ENCODE data around the gene SLC12A2. TPM values are rescaled to one million over a fixed set of nuclear protein-coding genes. Genes with fewer than 3 reads are reported as not detected.

The SLC12A2 gene
- total and polyA plus RNA-seq, 9 of the 15 experiments (the other 6 are each of a cell fraction or from before 2014, with no cell fraction given) = 5.1 to 20.3 (median 12.6) TPM

DNA sequence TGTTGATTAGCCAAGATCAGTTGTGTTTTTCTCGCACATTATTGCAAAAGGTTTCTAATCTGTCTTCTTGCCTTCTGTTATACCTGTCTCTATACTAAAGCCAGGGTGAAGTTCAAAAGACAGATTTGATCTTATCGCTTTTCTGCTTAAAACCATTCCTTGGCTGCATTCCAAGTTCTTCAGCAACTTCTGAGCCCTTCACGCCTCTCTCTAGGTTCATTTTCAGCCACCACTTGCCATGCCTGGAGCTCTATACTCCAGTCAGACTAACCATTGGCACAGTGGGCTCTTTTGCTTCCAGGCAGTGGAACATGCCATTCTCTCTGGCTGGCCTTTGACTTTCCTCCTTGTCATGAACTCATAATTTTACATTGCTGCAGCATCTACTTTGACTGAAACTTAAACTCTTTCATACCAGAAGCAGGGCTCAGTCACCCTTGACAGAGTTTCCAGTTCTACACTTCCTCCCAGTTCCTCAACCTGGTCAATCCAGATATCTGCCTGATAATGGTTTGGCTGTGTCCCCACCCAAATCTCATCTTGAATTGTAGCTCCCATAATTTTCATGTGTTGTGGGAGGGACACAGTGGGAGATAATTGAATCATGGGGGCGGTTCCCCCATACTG lies 114.4 kb downstream of the SLC12A2 start:
- H3K79me2 ChIP-seq (ENCODE audit: control insufficient read depth, insufficient read depth, low read length) = no peaks in the 10 kb centered on the region
- ATAC-seq (no peak), FAIRE-seq (peak; percentile 23)

DNA sequence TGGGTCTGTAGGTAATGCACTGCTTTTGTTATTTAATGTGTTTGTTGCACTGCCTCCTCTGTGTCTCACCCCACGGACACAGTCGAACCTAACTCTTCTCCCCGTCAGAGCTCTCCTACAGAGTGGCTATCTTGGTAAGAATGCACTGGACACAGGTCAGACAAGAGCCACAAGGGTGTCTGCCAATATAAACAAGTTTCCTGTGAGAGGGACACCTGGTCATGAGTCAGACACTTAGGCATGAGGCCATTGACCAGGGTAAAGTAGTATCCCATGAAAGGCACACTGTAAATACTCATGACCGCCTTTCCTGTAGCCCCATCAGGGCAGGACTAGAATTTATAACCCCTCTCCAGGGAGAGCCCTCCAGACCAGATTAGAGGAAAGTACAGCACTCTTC lies 115.5 kb downstream of the SLC12A2 start:
- FAIRE-seq (no peak), ATAC-seq (no peak; the same call in 2 of the 3 replicates), DNase-seq (ENCODE audit: extremely low read depth in 1 of 4, low spot score in 3 of 4) (peak in 1 of 4 experiments; percentile 4)
- Histone ChIP-seq H3K27ac (ENCODE audit: extremely low read depth, low read depth, low read length) (no peak overlapping the region), H3K9me1 (ENCODE audit: control insufficient read depth, insufficient read depth, low read length) (no peaks in the 10 kb centered on the region), H3K4me3 (no peak overlapping the region), H4K20me1 (replicated peaks; ENCODE audit: control insufficient read depth, insufficient read depth, low read length) (no peaks in the 10 kb centered on the region), H3K36me3 (ENCODE audit: control insufficient read depth, insufficient read depth, low read length) (no peaks in the 10 kb centered on the region), H3K79me2 (ENCODE audit: control insufficient read depth, insufficient read depth, low read length) (no peaks in the 10 kb centered on the region), H3K9me3 (replicated peaks; ENCODE audit: control insufficient read depth, insufficient read depth, low read depth, low read length) (no peaks in the 10 kb centered on the region), H2AFZ (ENCODE audit: low read depth, low read length) (no peak overlapping the region), H3K4me2 (ENCODE audit: insufficient read depth, low read length) (no peak overlapping the region), H3K27me3 (ENCODE audit: control insufficient read depth in 2 of 2, insufficient read depth in 2 of 2, low read length in 2 of 2) (no peaks in the 10 kb centered on the region), H3K9ac (ENCODE audit: insufficient read depth in 1 of 2, low read depth in 2 of 2, low read length in 2 of 2) (no peak overlapping the region), H3K4me1 (replicated peaks in 1 of 2; ENCODE audit: control insufficient read depth in 2 of 2, insufficient read depth in 2 of 2, low read length in 2 of 2) (peaks cover 6 to 14% of the 10 kb centered on the region in 2 experiments)
- in situ Hi-C loops (cut with MboI) = no loop called here
- TF ChIP-seq MECOM (CRISPR knock-in tag; IDR thresholded peaks at IDR 0.05) (no peak), HOXB6 (CRISPR knock-in tag; IDR thresholded peaks at IDR 0.05; ENCODE audit: borderline replicate concordance) (no peak), POLR2AphosphoS2 (IDR thresholded peaks at IDR 0.05; ENCODE audit: low read length) (no peak), TARDBP (IDR thresholded peaks at IDR 0.05) (no peak), NFYB (IDR thresholded peaks at IDR 0.05; ENCODE audit: extremely low read depth, insufficient read length) (no peak)
- TF ChIP-seq, protein P1, sequence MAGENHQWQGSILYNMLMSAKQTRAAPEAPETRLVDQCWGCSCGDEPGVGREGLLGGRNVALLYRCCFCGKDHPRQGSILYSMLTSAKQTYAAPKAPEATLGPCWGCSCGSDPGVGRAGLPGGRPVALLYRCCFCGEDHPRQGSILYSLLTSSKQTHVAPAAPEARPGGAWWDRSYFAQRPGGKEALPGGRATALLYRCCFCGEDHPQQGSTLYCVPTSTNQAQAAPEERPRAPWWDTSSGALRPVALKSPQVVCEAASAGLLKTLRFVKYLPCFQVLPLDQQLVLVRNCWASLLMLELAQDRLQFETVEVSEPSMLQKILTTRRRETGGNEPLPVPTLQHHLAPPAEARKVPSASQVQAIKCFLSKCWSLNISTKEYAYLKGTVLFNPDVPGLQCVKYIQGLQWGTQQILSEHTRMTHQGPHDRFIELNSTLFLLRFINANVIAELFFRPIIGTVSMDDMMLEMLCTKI (IDR thresholded peaks at IDR 0.05; ENCODE audit: partially characterized antibody) = no peak
- TF ChIP-seq, protein P2, sequence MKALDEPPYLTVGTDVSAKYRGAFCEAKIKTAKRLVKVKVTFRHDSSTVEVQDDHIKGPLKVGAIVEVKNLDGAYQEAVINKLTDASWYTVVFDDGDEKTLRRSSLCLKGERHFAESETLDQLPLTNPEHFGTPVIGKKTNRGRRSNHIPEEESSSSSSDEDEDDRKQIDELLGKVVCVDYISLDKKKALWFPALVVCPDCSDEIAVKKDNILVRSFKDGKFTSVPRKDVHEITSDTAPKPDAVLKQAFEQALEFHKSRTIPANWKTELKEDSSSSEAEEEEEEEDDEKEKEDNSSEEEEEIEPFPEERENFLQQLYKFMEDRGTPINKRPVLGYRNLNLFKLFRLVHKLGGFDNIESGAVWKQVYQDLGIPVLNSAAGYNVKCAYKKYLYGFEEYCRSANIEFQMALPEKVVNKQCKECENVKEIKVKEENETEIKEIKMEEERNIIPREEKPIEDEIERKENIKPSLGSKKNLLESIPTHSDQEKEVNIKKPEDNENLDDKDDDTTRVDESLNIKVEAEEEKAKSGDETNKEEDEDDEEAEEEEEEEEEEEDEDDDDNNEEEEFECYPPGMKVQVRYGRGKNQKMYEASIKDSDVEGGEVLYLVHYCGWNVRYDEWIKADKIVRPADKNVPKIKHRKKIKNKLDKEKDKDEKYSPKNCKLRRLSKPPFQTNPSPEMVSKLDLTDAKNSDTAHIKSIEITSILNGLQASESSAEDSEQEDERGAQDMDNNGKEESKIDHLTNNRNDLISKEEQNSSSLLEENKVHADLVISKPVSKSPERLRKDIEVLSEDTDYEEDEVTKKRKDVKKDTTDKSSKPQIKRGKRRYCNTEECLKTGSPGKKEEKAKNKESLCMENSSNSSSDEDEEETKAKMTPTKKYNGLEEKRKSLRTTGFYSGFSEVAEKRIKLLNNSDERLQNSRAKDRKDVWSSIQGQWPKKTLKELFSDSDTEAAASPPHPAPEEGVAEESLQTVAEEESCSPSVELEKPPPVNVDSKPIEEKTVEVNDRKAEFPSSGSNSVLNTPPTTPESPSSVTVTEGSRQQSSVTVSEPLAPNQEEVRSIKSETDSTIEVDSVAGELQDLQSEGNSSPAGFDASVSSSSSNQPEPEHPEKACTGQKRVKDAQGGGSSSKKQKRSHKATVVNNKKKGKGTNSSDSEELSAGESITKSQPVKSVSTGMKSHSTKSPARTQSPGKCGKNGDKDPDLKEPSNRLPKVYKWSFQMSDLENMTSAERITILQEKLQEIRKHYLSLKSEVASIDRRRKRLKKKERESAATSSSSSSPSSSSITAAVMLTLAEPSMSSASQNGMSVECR (CRISPR knock-in tag; IDR thresholded peaks at IDR 0.05) = no peak
- no TSS peak for BruUV-seq (replicated peaks)
- WGBS (ENCODE audit: insufficient coverage, low coverage, missing lambda C conversion rate) = 24% methylated on average over 4 of the region's 4 CpGs
- intact Hi-C loops (cut with micrococcal nuclease) = loop anchor here (5.0 kb wide), 1 partner anchor 117 kb away; the partner anchor contains the start of gene SLC12A2
- ChIA-PET POLR2A (no interaction called here), CTCF (ENCODE audit: low intra/inter-chr PET ratio) (no interaction called here)

More for the DNA sequence above, 114.4 kb downstream of the SLC12A2 start:
- DNase-seq (ENCODE audit: extremely low read depth in 1 of 4, low spot score in 3 of 4) = peak in 2 of 4 experiments; percentile 20
- H4K20me1 ChIP-seq (replicated peaks; ENCODE audit: control insufficient read depth, insufficient read depth, low read length) = no peaks in the 10 kb centered on the region
- no peaks in the 10 kb centered on the region for H3K27me3 ChIP-seq (ENCODE audit: control insufficient read depth in 2 of 2, insufficient read depth in 2 of 2, low read length in 2 of 2)
- H3K4me3 ChIP-seq = no peak overlapping the region
- H3K4me2 ChIP-seq (ENCODE audit: insufficient read depth, low read length) = no peak overlapping the region
- H2AFZ ChIP-seq (ENCODE audit: low read depth, low read length) = no peak overlapping the region
- H3K36me3 ChIP-seq (ENCODE audit: control insufficient read depth, insufficient read depth, low read length) = no peaks in the 10 kb centered on the region
- intact Hi-C loops (cut with micrococcal nuclease) = loop anchor here (5.0 kb wide), 1 partner anchor 116 kb away; the partner anchor contains the start of gene SLC12A2
- TF ChIP-seq ZC3H11A (IDR thresholded peaks at IDR 0.05; ENCODE audit: low read depth, low read length) (no peak), ELF2 (CRISPR knock-in tag; IDR thresholded peaks at IDR 0.05) (no peak), ZNF197 (CRISPR knock-in tag; IDR thresholded peaks at IDR 0.05; ENCODE audit: low read depth) (no peak), NFIC (IDR thresholded peaks at IDR 0.05) (peak; percentile 82), SMC3 (conservative IDR thresholded peaks at IDR 0.05; ENCODE audit: insufficient read depth, low read depth, low read length) (no peak)
- BruUV-seq (replicated peaks) = no TSS peak
- H3K9me1 ChIP-seq (ENCODE audit: control insufficient read depth, insufficient read depth, low read length) = no peaks in the 10 kb centered on the region
- CTCF ChIA-PET (ENCODE audit: low intra/inter-chr PET ratio) = no interaction called here
- H3K9me3 ChIP-seq (replicated peaks; ENCODE audit: control insufficient read depth, insufficient read depth, low read depth, low read length) = no peaks in the 10 kb centered on the region
- 19% methylated on average over 4 of the region's 4 CpGs for WGBS (ENCODE audit: insufficient coverage, low coverage, missing lambda C conversion rate)
- H3K9ac ChIP-seq (ENCODE audit: insufficient read depth in 1 of 2, low read depth in 2 of 2, low read length in 2 of 2) = no peak overlapping the region
- POLR2A ChIA-PET = no interaction called here
- in situ Hi-C loops (cut with MboI) = no loop called here
- H3K4me1 ChIP-seq (replicated peaks in 1 of 2; ENCODE audit: control insufficient read depth in 2 of 2, insufficient read depth in 2 of 2, low read length in 2 of 2) = peaks cover 6 to 14% of the 10 kb centered on the region in 2 experiments
- H3K27ac ChIP-seq (ENCODE audit: extremely low read depth, low read depth, low read length) = no peak overlapping the region
